GM10266 (cell line): Measurements from ENCODE around the gene OPTC.

ENCODE experiments used
- DNase-seq: peaks from one replicate; pipeline ENCODE4 v3.0.0; 2012; ENCODE audit errors: extremely low spot score
- TF ChIP-seq, protein P1 (sequence below): IDR thresholded peaks from 2 replicates; pipeline ENCODE4 v1.5.1; 2012; ENCODE audit warnings: mild to moderate bottlenecking, low read depth; ENCODE audit not compliant: control insufficient read depth, insufficient read depth; ENCODE audit errors: missing control alignments

Gene OPTC

DNA sequence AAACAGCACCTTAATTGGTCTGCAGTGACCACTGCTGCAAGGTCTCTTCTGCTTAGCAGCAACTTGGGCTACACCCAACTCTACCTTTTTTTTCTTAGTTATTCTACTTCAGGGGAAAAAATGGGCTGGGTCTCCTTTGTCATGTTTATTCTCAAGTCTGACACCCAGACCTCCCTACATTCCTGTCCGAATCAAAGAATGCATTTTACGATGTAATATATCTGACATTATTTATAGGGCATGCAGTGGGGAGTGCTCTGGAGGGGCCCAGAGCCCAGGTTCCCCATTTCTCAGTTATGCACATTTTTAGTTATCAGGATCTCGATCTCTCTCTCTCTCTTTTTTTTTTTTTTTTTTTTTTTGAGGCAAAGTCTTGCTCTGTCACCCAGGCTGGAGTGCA, 50.5 kb downstream of the OPTC start:
- TF ChIP-seq, protein P1, sequence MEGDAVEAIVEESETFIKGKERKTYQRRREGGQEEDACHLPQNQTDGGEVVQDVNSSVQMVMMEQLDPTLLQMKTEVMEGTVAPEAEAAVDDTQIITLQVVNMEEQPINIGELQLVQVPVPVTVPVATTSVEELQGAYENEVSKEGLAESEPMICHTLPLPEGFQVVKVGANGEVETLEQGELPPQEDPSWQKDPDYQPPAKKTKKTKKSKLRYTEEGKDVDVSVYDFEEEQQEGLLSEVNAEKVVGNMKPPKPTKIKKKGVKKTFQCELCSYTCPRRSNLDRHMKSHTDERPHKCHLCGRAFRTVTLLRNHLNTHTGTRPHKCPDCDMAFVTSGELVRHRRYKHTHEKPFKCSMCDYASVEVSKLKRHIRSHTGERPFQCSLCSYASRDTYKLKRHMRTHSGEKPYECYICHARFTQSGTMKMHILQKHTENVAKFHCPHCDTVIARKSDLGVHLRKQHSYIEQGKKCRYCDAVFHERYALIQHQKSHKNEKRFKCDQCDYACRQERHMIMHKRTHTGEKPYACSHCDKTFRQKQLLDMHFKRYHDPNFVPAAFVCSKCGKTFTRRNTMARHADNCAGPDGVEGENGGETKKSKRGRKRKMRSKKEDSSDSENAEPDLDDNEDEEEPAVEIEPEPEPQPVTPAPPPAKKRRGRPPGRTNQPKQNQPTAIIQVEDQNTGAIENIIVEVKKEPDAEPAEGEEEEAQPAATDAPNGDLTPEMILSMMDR: no peak
- no peak for DNase-seq

GRCh38 chr1:203544978-203545816, 51.2 kb downstream of the OPTC start:
- TF ChIP-seq, protein P1: no peak
- no peak for DNase-seq

DNA sequence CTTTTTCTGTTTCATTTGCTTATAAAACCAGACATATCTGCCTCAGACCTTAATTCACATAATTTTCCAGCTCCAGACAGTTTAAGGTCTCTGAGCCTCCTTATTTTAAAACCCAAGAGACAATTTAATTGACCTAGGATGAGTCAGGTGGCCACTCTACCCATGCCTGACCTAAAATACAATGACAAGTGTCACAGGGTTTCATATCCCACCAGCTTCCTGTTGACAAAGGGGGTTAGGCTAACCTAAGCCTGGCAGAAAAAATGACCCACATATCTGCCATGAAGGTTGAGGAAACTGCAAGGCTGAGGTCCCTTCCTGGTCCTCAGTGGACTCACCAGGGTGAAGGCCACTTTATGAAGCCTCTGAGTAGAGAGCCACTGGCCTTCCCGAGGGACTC, 52.3 kb downstream of the OPTC start:
- DNase-seq: no peak
- TF ChIP-seq, protein P1: no peak

GRCh38 chr1:203547147-203547546, 53.2 kb downstream of the OPTC start:
- TF ChIP-seq, protein P1: no peak
- DNase-seq: no peak

DNA sequence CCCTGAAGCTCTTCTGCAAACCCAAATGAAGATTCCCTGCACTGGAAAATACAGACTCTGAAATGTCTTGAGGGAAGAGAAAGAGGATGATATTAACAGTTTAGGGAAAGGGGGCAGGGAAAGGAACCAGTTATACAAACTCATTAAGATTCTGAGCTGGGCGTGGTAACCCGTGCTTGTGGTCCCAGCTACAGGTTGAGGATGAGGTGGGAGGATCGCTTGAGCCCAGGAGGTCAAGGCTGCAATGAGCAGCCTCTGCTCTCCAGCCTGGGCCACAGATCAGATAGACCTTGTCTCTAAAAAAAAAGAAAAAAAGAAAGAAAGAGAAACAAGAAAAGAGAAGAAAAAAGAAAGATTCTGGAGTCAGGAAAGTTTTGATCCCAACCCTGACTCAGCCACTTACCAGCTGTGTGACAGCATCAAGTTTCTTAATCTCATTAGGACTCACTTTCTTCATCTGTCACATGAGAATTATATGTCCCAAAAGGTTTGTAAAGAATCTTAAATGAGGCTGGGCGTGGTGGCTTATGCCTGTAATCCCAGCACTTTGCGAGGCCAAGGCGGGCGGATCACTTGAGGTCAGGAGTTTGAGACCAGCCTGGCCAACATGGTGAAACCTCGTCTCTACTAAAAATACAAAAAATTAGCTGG, 53.9 kb downstream of the OPTC start:
- TF ChIP-seq, protein P1: no peak
- no peak for DNase-seq

DNA sequence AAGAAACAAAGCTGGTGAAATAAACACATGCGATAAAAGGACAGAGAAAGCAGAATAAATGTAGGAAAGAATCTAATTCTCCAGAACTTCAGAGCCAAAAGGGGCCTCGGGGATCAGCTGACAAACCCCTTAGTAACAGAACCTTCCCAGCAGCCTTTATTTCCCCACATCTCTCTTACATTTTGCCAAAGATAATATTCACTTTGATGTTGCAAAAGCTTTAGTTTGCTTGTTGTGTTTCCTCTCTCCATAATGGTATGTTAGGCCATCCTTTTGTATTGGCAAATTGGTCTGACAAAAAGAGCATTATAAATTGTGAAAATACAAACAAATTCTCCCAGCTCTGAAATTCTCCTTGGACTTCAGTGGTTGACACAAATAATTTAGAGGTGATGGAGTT, 54.9 kb downstream of the OPTC start:
- TF ChIP-seq, protein P1: no peak
- DNase-seq: no peak

DNA sequence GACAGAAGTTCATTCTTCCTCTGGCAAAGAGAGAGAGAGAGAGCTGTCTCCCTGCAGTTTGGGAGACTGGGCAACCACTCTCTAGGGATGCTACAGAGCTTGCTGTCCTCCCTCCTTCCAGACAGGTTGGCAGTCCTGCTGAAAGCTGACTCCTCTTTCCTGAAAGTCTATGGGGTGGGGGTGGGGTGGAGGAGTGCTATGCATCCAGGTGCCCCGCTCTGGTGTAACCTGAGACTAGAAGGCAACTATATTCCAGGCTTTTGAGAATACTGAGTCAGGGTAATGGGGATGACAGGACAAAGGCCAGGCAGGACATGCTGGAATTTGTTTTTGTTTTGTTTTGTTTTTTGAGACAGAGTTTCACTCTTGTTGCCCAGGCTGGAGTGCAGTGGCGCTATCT, 55.4 kb downstream of the OPTC start:
- TF ChIP-seq, protein P1: no peak

More for the DNA sequence above, 55.4 kb downstream of the OPTC start:
- no peak for DNase-seq
